Esophagus (tissue), 2 donors: Measurements from ENCODE around the gene PPARA. TPM values are rescaled to one million over a fixed set of nuclear protein-coding genes. Genes with fewer than 3 reads are reported as not detected.

Source experiments
- H3K27ac ChIP-seq, 2 donors: one replicate each; pipeline ENCODE4 v1.5.1; 2013; ENCODE audit warnings: low read depth in 2 of 2, mild to moderate bottlenecking in 2 of 2, inconsistent platforms in 1 of 2, low read length in 1 of 2, moderate library complexity in 1 of 2
- H3K27me3 ChIP-seq, 2 donors: one replicate each; pipeline ENCODE4 v1.6.1; 2013; ENCODE audit warnings: low read length in 2 of 2, control low read depth in 1 of 2, mild to moderate bottlenecking in 1 of 2; ENCODE audit not compliant: insufficient read depth in 2 of 2, control insufficient read depth in 1 of 2
- H3K36me3 ChIP-seq, 2 donors: one replicate each; pipeline ENCODE4 v1.6.1; 2013; ENCODE audit warnings: low read length in 1 of 2; ENCODE audit not compliant: control insufficient read depth in 2 of 2, insufficient read depth in 2 of 2
- H3K4me1 ChIP-seq, 2 donors: one replicate each; pipeline ENCODE4 v1.6.1; 2013; ENCODE audit warnings: low read length in 1 of 2; ENCODE audit not compliant: control insufficient read depth in 2 of 2, insufficient read depth in 2 of 2
- H3K4me3 ChIP-seq, 2 donors: one replicate each; pipeline ENCODE4 v1.5.1; 2013; ENCODE audit warnings: low read length in 2 of 2, mild to moderate bottlenecking in 2 of 2, low read depth in 1 of 2, moderate library complexity in 1 of 2
- H3K9me3 ChIP-seq, 2 donors: one replicate each; pipeline ENCODE4 v1.6.1; 2013; ENCODE audit warnings: mild to moderate bottlenecking in 2 of 2, low read depth in 1 of 2, low read length in 1 of 2, moderate library complexity in 1 of 2; ENCODE audit not compliant: control insufficient read depth in 2 of 2, insufficient read depth in 1 of 2
- WGBS, 2 donors: extraction: QIAGEN DNeasy Blood & Tissue Kit; methylation state at CpG; one replicate each; pipeline ENCODE4 v1.1.7; 2013; 5-methylcytosine and 5-hydroxymethylcytosine counted together
- polyA plus RNA-seq, 2 donors: library from polyadenylated mRNA; stranded (reverse); fragments of 200-250 nt; gene quantifications; one replicate each; pipeline ENCODE4 v1.2.3, GENCODE V29; 2013
- donor health status: healthy with polysubstance abuse.
- donor health status: Bipolar disorder and iron deficiency.

The PPARA gene
- polyA plus RNA-seq, 2 donors: 3.2 to 3.9 TPM

DNA sequence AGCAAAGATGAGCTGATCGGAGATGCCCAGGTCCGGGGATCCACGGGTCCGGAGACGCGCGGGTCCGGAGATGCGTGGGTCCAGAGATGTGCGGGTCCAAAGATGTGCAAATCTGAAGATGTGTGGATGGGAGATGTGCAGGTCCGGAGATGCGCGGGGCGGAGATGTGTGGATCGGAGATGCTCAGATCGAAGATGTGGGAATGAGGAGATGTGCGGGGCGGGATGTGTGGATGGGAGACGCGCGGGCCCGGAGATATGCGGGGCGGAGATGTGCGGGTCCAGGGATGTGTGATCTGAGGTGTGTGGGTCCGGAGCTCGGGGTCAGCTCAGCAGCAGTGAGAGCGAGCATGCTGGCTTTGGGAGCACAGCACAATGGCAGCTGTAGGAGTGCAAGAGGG lies 64.3 kb downstream of the PPARA start:
- H3K36me3 ChIP-seq: peaks cover 7 to 18% of the 10 kb centered on the region in 2 donors

DNA sequence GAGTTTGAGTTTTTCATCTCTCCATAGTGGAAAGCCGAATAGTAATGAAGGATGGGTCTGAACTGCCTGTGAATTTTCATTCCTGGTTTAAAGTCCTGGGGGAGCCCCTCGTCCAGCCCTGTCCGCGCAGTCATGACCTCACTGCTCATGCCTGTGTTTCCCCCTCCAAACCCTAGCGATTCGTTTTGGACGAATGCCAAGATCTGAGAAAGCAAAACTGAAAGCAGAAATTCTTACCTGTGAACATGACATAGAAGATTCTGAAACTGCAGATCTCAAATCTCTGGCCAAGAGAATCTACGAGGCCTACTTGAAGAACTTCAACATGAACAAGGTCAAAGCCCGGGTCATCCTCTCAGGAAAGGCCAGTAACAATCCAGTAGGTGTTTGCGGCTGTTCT lies 69.3 kb downstream of the PPARA start:
- no peak overlapping the region for H3K27ac ChIP-seq
- 69 to 72% methylated on average over 10 of the region's 10 CpGs for WGBS, 2 donors
- H3K9me3 ChIP-seq: no peaks in the 10 kb centered on the region
- no peaks in the 10 kb centered on the region for H3K27me3 ChIP-seq
- peaks cover 0 to 22% of the 10 kb centered on the region in 2 donors for H3K36me3 ChIP-seq
- no peak overlapping the region for H3K4me3 ChIP-seq
- H3K4me1 ChIP-seq: no peaks in the 10 kb centered on the region

More for the DNA sequence above, 64.3 kb downstream of the PPARA start:
- Histone ChIP-seq H3K4me1 (no peaks in the 10 kb centered on the region), H3K4me3 (no peak overlapping the region), H3K9me3 (peaks cover 0 to 1% of the 10 kb centered on the region in 2 donors), H3K27me3 (no peaks in the 10 kb centered on the region), H3K27ac (no peak overlapping the region)
- WGBS, 2 donors: 98 to 99% methylated on average over 28 of the region's 28 CpGs

DNA sequence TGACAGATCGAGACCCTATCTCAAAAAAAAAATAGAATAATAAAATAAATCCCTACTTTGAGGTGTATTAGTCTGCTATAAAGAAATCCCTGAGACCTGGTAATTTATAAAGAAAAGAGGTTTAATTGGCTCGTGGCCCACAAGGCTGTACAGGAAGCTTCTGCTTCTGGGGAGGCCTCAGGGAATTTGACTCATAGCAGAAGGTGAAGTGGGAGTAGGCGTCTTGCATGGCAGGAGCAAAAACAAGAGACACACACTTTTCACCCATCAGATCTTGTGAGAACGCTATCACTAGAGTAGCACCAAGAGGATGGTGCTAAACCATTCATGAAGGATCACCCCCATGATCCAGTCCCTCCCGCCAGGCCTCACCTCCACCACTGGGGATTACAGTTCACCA lies 70.6 kb downstream of the PPARA start:
- Histone ChIP-seq H3K4me1 (peaks cover 0 to 5% of the 10 kb centered on the region in 2 donors), H3K27me3 (no peaks in the 10 kb centered on the region), H3K36me3 (peaks cover 0 to 30% of the 10 kb centered on the region in 2 donors), H3K4me3 (no peak overlapping the region), H3K9me3 (peaks cover 0 to 3% of the 10 kb centered on the region in 2 donors), H3K27ac (no peak overlapping the region)
- WGBS, 2 donors: 88 to 91% methylated on average over 5 of the region's 5 CpGs

DNA sequence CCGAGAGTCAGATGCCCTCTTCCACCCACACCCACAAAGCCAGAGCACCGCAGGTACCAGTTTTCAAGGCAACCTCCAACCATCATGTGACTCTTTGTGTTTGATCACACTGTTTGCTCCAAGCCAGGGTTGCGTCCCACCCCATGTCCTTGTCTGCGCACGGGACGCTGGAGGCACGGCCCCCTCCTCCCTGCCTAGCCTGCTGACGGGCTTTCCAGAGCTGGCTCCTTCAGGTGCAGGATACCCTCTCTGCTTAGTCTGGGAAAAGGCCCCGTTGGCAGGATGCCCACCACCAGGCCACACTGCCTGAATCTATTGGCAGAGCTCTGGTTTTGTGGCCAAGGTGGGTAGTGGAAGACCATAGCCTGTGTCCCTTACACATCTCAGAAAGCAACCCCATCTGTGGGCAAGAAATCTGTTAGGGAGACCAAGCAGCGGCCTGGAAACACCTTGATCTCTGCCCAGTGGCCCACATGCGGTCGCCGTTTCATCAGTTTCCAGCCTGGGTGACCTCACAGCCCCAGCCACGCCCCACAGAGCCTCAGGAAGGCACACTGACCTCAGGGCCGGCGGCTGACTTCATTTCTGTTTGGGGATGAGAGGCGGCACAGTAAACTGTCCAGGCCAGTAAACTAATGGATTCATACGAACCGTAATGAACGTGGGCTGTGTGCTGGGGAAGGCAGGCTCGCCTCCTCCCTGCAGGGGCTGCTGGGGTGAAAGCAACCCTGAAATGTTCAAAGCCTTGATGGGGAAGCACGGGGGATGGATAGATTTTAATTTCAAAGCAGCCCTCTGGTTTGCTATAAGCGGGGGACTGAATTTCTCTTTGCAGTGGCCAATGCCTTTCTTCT lies 73.9 kb downstream of the PPARA start:
- Histone ChIP-seq H3K4me1 (peaks cover 0 to 5% of the 10 kb centered on the region in 2 donors), H3K27me3 (no peaks in the 10 kb centered on the region), H3K4me3 (no peak overlapping the region), H3K27ac (no peak overlapping the region), H3K9me3 (peaks cover 0 to 3% of the 10 kb centered on the region in 2 donors), H3K36me3 (peaks cover 0 to 22% of the 10 kb centered on the region in 2 donors)
- 88 to 91% methylated on average over 23 of the region's 23 CpGs for WGBS, 2 donors

DNA sequence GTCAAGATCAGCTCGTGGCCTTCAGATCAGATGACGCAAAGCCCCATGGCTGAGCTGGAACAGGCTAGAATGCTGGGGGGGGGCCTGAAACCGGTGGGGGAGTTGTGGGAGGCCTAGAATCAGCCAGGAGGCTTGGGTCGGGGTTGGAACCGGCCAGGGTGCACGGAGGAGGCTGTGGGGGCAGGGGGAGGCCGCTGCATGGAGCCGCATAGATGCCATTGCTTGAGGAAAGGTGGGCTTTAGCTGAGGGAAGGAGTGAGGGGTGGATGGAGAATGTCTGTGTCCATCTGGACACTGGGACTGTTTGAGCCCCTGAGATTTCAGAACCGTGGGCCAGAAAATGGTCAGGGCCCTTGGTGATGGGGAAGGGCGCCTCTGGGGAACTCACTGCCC lies 74.6 kb downstream of the PPARA start:
- H3K27ac ChIP-seq: no peak overlapping the region
- H3K36me3 ChIP-seq: peaks cover 0 to 15% of the 10 kb centered on the region in 2 donors
- peaks cover 0 to 5% of the 10 kb centered on the region in 2 donors for H3K4me1 ChIP-seq
- 82 to 88% methylated on average over 10 of the region's 10 CpGs for WGBS, 2 donors
- H3K27me3 ChIP-seq: no peaks in the 10 kb centered on the region
- H3K9me3 ChIP-seq: peaks cover 0 to 3% of the 10 kb centered on the region in 2 donors
- H3K4me3 ChIP-seq: no peak overlapping the region

DNA sequence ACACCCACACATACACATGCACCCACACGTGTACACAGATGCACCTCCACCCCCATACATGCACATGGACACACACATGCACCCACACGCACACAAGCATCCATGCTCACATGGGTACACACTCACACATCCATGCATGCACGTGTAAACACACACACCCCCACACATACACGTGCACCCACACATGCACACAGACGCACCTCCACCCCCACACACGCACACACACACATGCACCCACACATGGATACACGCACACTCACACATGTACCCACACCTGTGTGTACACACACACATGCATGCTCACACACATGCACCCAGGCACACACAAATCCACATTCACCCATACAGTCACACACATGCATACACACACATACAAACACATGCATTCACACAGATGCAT lies 75.3 kb downstream of the PPARA start:
- 87 to 94% methylated on average over 7 of the region's 7 CpGs for WGBS, 2 donors
- Histone ChIP-seq H3K4me1 (peaks cover 0 to 5% of the 10 kb centered on the region in 2 donors), H3K36me3 (peaks cover 0 to 15% of the 10 kb centered on the region in 2 donors)

DNA sequence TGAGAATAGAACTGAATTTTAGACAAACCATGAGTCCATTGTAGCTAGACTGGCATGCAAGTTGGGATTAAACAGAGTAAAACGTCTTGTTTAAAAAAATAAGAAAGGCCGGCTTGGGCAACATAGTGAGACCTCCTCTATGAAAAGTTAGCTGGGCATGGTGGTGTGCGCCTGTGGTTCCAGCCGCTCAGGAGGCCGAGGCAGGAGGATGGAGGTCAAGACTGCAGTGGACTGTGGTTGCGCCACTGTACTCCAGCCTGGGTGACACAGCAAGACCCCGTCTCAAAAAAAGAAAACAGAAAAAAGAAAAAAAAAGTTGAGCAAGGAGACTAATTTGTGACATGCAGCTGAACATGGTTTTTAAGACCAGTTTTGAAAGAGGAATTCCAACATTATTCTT lies 76.3 kb downstream of the PPARA start:
- Histone ChIP-seq H3K4me3 (no peak overlapping the region), H3K36me3 (peaks cover 0 to 12% of the 10 kb centered on the region in 2 donors), H3K27ac (no peak overlapping the region), H3K4me1 (peaks cover 0 to 5% of the 10 kb centered on the region in 2 donors), H3K27me3 (no peaks in the 10 kb centered on the region), H3K9me3 (peaks cover 0 to 3% of the 10 kb centered on the region in 2 donors)
- WGBS, 2 donors: 94% methylated on average over 7 of the region's 7 CpGs

More for the DNA sequence above, 75.3 kb downstream of the PPARA start:
- no peak overlapping the region for H3K4me3 ChIP-seq
- no peak overlapping the region for H3K27ac ChIP-seq
- H3K27me3 ChIP-seq: no peaks in the 10 kb centered on the region
- H3K9me3 ChIP-seq: peaks cover 0 to 3% of the 10 kb centered on the region in 2 donors

DNA sequence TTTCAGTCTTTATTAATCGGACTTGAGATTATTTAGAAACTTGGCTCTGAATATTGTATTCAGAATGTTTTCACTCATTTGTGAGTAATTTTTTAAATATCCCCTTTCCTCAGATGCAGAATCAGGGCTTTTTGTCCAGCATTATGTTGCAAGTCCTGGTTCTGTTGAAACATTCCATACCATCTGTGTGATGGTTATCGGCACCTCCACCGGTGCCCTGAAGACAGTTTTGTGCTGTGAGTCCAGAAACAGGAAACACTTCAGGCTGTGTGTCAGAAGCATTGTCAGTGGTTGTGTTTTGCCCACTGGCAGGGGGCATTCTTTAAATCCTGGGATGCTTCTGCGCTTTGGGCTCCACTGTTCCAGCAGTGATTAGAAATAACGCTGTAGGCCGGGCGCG lies 79.4 kb downstream of the PPARA start:
- H3K9me3 ChIP-seq: peaks cover 0 to 3% of the 10 kb centered on the region in 2 donors
- WGBS, 2 donors: 90 to 93% methylated on average over 8 of the region's 8 CpGs
- H3K27ac ChIP-seq: no peak overlapping the region
- H3K27me3 ChIP-seq: no peaks in the 10 kb centered on the region
- H3K4me3 ChIP-seq: no peak overlapping the region
- peaks cover 0 to 5% of the 10 kb centered on the region in 2 donors for H3K4me1 ChIP-seq
- H3K36me3 ChIP-seq: peaks cover 0 to 20% of the 10 kb centered on the region in 2 donors

DNA sequence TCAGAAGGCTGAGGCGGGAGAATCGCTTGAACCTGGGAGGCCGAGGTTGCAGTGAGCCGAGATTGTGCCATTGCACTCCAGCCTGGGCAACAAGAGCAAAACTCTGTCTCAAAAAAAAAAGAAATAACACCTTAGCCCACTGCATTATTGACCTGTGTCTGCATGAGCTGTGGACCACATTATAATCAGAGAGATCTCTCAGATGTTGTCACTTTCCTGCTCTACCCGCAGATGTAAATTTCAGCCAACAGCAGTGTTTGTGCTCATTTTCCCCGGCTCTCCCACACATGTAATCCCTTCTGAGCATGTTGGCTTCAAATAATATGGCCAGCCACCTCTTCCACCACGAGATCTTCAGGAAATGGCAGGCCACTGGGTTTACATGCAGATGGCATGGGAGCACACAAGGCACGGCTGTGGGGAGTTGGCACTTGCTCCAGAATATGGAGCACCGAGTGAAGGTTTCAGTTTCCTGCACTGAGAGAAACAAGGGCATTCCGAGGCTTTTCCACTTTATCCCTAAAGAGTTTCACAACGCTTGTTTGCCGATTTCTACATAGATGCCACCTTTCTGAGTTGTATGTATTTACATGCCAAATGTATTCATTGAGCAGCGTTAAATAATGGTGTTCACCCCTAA lies 80.1 kb downstream of the PPARA start:
- H3K36me3 ChIP-seq: peaks cover 0 to 16% of the 10 kb centered on the region in 2 donors
- peaks cover 0 to 4% of the 10 kb centered on the region in 2 donors for H3K4me1 ChIP-seq
- WGBS, 2 donors: 86 to 89% methylated on average over 13 of the region's 13 CpGs
- H3K27me3 ChIP-seq: no peaks in the 10 kb centered on the region
- H3K9me3 ChIP-seq: peaks cover 0 to 2% of the 10 kb centered on the region in 2 donors
- H3K27ac ChIP-seq: no peak overlapping the region
- no peak overlapping the region for H3K4me3 ChIP-seq
